Activated T-helper 1 cell treated with Interleukin-2 at 50 U/mL for 16 hours (primary cell): ENCODE measurements around the gene CELA2A.
A peak's percentile ranks its signal among the peaks of the same experiment; 100 is the strongest.
"Not testable (repeated sequence)": the region's sequence is repeated elsewhere in the genome, so short reads cannot be mapped to it uniquely, and the experiment has no call there.

Experiments
- DNase-seq: peaks from one replicate; pipeline ENCODE4 v3.0.0-alpha.2; 2020; ENCODE audit warnings: low read depth

Gene CELA2A

GRCh38 chr1:15425521-15425920 lies 31.0 kb upstream of the CELA2A start:
- DNase-seq: no peak

GRCh38 chr1:15425958-15426357 lies 30.6 kb upstream of the CELA2A start:
- DNase-seq: no peak

GRCh38 chr1:15426492-15427279 lies 29.8 kb upstream of the CELA2A start:
- DNase-seq: no peak

GRCh38 chr1:15427280-15427666 lies 29.3 kb upstream of the CELA2A start:
- DNase-seq: no peak

- DNase-seq: not testable (repeated sequence)
These were observed 28.3 kb upstream of the CELA2A start for GRCh38 chr1:15428252-15428651.

- no peak for DNase-seq
These were observed 27.6 kb upstream of the CELA2A start for GRCh38 chr1:15428815-15429435.

- no peak for DNase-seq
These were observed 26.8 kb upstream of the CELA2A start for GRCh38 chr1:15429701-15430149.

GRCh38 chr1:15430787-15431570 lies 25.6 kb upstream of the CELA2A start:
- DNase-seq: peak; percentile 59

GRCh38 chr1:15431571-15431948 lies 25.0 kb upstream of the CELA2A start:
- no peak for DNase-seq

GRCh38 chr1:15432324-15432723 lies 24.2 kb upstream of the CELA2A start:
- DNase-seq: no peak

GRCh38 chr1:15433471-15433870 lies 23.1 kb upstream of the CELA2A start:
- no peak for DNase-seq

GRCh38 chr1:15434739-15435138 lies 21.8 kb upstream of the CELA2A start:
- not testable (repeated sequence) for DNase-seq

- no peak for DNase-seq
These were observed 21.1 kb upstream of the CELA2A start for GRCh38 chr1:15435239-15436077.

GRCh38 chr1:15436881-15437442 lies 19.6 kb upstream of the CELA2A start:
- no peak for DNase-seq

- no peak for DNase-seq
These were observed 17.2 kb upstream of the CELA2A start for GRCh38 chr1:15439325-15439724.

- no peak for DNase-seq
These were observed 16.2 kb upstream of the CELA2A start for GRCh38 chr1:15440357-15440756.

GRCh38 chr1:15441247-15441646 lies 15.3 kb upstream of the CELA2A start:
- no peak for DNase-seq

- DNase-seq: no peak
These were observed 14.4 kb upstream of the CELA2A start for GRCh38 chr1:15442119-15442518.

- no peak for DNase-seq
These were observed 13.8 kb upstream of the CELA2A start for GRCh38 chr1:15442759-15443158.

GRCh38 chr1:15443281-15443680 lies 13.3 kb upstream of the CELA2A start:
- DNase-seq: no peak
